ENCODE data around the gene RFX7. TPM values are rescaled to one million over a fixed set of nuclear protein-coding genes. Genes with fewer than 3 reads are reported as not detected.

Gene RFX7
- total RNA-seq, 4 donors from 2014 or later = 9.6 to 20.6 (median 16.2) TPM

- peak overlapping the region in 3 of 4 donors; percentile 13 to 61 (median 56) for H3K27ac ChIP-seq
These were observed 201.2 kb downstream of the RFX7 start for GRCh38 chr15:56042498-56042897.

GRCh38 chr15:56042031-56042430 lies 201.6 kb downstream of the RFX7 start:
- Histone ChIP-seq H3K4me1 (peaks cover 0 to 8% (median 0%) of the 10 kb centered on the region in 4 donors), H3K27ac (peak overlapping the region in 2 of 4 donors; percentile 52 to 61), H3K36me3 (no peaks in the 10 kb centered on the region), H3K27me3 (no peaks in the 10 kb centered on the region), H3K4me3 (no peak overlapping the region), H3K9me3 (no peaks in the 10 kb centered on the region)
- no peak for TF ChIP-seq POLR2A (IDR thresholded peaks at IDR 0.05)
- TF ChIP-seq, protein P1, sequence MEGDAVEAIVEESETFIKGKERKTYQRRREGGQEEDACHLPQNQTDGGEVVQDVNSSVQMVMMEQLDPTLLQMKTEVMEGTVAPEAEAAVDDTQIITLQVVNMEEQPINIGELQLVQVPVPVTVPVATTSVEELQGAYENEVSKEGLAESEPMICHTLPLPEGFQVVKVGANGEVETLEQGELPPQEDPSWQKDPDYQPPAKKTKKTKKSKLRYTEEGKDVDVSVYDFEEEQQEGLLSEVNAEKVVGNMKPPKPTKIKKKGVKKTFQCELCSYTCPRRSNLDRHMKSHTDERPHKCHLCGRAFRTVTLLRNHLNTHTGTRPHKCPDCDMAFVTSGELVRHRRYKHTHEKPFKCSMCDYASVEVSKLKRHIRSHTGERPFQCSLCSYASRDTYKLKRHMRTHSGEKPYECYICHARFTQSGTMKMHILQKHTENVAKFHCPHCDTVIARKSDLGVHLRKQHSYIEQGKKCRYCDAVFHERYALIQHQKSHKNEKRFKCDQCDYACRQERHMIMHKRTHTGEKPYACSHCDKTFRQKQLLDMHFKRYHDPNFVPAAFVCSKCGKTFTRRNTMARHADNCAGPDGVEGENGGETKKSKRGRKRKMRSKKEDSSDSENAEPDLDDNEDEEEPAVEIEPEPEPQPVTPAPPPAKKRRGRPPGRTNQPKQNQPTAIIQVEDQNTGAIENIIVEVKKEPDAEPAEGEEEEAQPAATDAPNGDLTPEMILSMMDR (IDR thresholded peaks at IDR 0.05) = no peak
- no peak for DNase-seq

More at GRCh38 chr15:56042498-56042897, 201.2 kb downstream of the RFX7 start:
- H3K9me3 ChIP-seq = no peaks in the 10 kb centered on the region
- peak in 1 of 3 donors; percentile 55 for DNase-seq
- TF ChIP-seq, protein P1 (IDR thresholded peaks at IDR 0.05) = no peak
- TF ChIP-seq POLR2A (IDR thresholded peaks at IDR 0.05) = no peak
- H3K27me3 ChIP-seq = no peaks in the 10 kb centered on the region
- no peak overlapping the region for H3K4me3 ChIP-seq
- H3K4me1 ChIP-seq = peaks cover 0 to 8% (median 0%) of the 10 kb centered on the region in 4 donors
- H3K36me3 ChIP-seq = no peaks in the 10 kb centered on the region

DNA sequence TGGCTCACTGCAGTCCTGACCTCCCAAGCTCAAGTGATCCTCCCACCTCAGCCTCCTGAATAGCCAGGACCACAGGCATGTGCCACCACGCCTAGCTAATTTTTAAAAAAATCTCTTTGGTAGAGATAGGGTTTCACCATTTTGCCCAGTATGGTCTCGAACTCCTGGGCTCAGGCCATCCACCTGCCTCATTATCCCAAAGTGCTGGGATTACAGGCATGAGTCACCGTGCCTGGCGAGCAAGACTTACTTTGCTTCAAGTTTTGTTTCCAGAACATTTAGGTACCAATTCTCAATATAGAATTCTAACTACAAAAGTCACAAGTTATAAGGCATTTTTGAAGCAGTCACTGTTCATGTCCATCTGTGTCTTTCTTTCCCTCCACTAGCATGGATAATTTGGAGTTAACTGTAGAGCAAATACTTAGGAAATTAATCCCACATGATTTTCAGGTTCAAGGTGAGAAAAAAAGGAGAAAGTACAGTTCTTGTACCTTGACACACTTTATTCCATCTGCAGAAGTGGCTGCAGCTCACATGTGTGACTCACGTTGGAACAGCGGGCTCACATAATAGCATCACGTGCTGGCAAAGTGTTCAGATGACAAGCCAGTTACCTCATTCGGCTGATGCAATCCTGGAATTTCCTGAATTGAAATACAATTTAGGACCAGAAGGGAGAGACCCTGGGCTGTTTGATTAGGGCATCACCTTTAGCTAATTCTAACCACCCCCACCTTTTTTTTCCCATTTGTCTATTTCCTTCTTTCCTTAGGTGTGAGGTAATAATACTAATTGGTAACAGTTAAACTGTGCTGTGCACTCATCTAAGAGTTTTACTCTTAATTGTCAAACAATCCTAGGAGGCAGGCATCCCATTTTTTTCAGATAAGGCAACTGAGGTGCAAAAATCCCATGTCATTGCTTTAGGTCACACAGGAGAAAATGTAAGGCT lies 203.3 kb downstream of the RFX7 start:
- Histone ChIP-seq H3K4me3 (no peak overlapping the region), H3K27ac (peak overlapping the region in 3 of 4 donors; percentile 15 to 79 (median 73)), H3K27me3 (no peaks in the 10 kb centered on the region), H3K36me3 (no peaks in the 10 kb centered on the region), H3K9me3 (no peaks in the 10 kb centered on the region), H3K4me1 (peaks cover 0 to 8% (median 0%) of the 10 kb centered on the region in 4 donors)
- peak in 2 of 3 donors; percentile 58 to 87 for DNase-seq
- TF ChIP-seq, protein P1 (IDR thresholded peaks at IDR 0.05) = peak in 1 of 6 experiments; percentile 2
- TF ChIP-seq POLR2A (IDR thresholded peaks at IDR 0.05) = peak in 1 of 2 donors; percentile 19

DNA sequence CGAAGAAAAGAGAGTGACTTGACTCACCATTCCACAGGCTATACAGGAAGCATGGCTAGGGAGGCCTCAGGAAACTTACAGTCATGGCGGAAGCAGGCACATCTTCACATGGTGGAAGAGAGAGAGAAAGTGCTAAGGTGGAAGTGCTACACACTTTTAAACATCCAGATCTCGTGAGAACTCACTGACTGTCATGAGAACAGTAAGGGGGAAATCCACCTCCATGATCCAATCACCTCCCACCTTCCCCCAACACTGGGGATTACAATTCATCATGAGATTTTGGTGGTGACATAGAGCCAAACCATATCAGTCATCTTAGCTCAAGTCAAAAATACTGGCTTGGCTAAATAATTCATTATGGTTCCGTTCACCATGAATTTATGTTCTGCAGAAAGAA lies 205.0 kb downstream of the RFX7 start:
- DNase-seq = no peak
- H3K27me3 ChIP-seq = no peaks in the 10 kb centered on the region
- no peaks in the 10 kb centered on the region for H3K36me3 ChIP-seq
- H3K4me1 ChIP-seq = peaks cover 0 to 8% (median 0%) of the 10 kb centered on the region in 4 donors
- no peak overlapping the region for H3K4me3 ChIP-seq
- no peaks in the 10 kb centered on the region for H3K9me3 ChIP-seq
- TF ChIP-seq, protein P1 (IDR thresholded peaks at IDR 0.05) = no peak
- no peak for TF ChIP-seq POLR2A (IDR thresholded peaks at IDR 0.05)
- H3K27ac ChIP-seq = peak overlapping the region in 2 of 4 donors; percentile 30 to 53

- DNase-seq = no peak
- TF ChIP-seq POLR2A (IDR thresholded peaks at IDR 0.05) = no peak
- TF ChIP-seq, protein P1 (IDR thresholded peaks at IDR 0.05) = no peak
- Histone ChIP-seq H3K27me3 (no peaks in the 10 kb centered on the region), H3K4me1 (peaks cover 0 to 8% (median 0%) of the 10 kb centered on the region in 4 donors), H3K4me3 (no peak overlapping the region), H3K36me3 (no peaks in the 10 kb centered on the region), H3K9me3 (no peaks in the 10 kb centered on the region), H3K27ac (no peak overlapping the region)
These were observed 205.7 kb downstream of the RFX7 start for GRCh38 chr15:56038015-56038414.

Small RNA genes lying within 50 kb of the gene (small RNA-seq; reads per million reads assigned to genes)
- gene CD24P2 (0 reads per million in 2 donors), gene RNU6-1287P (0 reads per million in 2 donors)

Other genes starting within 250 kb of the RFX7 start
- 10 to 100 TPM; 18.3 to 27.5 (median 24.3) TPM for gene TEX9, start 121.5 kb upstream of the RFX7 start, total RNA-seq
- 1 to 10 TPM in 3 of 4 donors, under 1 TPM in 1; 0.70 to 3.2 (median 1.5) TPM for gene MNS1, start 221.3 kb upstream of the RFX7 start, total RNA-seq

All from Peyer's patch (tissue), 4 donors.